Measurements from ENCODE around the gene RAPGEF2.

RAPGEF2 gene

DNA sequence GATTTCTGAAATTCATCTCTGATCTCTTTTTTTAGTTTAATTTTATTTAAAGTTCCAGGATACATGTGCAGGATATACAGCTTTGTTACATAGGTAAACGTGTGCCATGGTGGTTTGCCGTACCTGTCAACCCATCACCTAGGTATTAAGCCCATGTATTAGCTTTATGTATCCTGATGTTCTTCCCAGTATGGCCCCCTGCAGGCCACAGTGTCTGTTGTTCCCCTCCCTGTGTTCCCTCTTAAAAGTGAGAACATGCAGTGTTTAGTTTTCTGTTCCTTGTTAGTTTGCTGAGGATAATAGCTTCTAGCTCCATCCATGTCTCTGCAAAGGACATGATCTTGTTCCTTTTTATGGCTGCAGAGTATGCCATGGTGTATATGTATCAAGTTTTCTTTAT, 153.2 kb downstream of the RAPGEF2 start:
- no peak for TF ChIP-seq MYC (IDR thresholded peaks at IDR 0.05; ENCODE audit: low read depth, low read length)
- TF ChIP-seq, protein P1, sequence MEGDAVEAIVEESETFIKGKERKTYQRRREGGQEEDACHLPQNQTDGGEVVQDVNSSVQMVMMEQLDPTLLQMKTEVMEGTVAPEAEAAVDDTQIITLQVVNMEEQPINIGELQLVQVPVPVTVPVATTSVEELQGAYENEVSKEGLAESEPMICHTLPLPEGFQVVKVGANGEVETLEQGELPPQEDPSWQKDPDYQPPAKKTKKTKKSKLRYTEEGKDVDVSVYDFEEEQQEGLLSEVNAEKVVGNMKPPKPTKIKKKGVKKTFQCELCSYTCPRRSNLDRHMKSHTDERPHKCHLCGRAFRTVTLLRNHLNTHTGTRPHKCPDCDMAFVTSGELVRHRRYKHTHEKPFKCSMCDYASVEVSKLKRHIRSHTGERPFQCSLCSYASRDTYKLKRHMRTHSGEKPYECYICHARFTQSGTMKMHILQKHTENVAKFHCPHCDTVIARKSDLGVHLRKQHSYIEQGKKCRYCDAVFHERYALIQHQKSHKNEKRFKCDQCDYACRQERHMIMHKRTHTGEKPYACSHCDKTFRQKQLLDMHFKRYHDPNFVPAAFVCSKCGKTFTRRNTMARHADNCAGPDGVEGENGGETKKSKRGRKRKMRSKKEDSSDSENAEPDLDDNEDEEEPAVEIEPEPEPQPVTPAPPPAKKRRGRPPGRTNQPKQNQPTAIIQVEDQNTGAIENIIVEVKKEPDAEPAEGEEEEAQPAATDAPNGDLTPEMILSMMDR (IDR thresholded peaks at IDR 0.05; ENCODE audit: low read depth, low read length) = peak; percentile 3
- TF ChIP-seq POLR2A (IDR thresholded peaks at IDR 0.05; ENCODE audit: extremely low read depth, insufficient read length) = no peak
- TF ChIP-seq, protein P2, sequence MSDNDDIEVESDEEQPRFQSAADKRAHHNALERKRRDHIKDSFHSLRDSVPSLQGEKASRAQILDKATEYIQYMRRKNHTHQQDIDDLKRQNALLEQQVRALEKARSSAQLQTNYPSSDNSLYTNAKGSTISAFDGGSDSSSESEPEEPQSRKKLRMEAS (IDR thresholded peaks at IDR 0.05; ENCODE audit: low read depth, low read length) = no peak
- H3K4me3 ChIP-seq (ENCODE audit: low read depth, low read length) = no peak overlapping the region
- DNase-seq (ENCODE audit: low read depth) = no peak

DNA sequence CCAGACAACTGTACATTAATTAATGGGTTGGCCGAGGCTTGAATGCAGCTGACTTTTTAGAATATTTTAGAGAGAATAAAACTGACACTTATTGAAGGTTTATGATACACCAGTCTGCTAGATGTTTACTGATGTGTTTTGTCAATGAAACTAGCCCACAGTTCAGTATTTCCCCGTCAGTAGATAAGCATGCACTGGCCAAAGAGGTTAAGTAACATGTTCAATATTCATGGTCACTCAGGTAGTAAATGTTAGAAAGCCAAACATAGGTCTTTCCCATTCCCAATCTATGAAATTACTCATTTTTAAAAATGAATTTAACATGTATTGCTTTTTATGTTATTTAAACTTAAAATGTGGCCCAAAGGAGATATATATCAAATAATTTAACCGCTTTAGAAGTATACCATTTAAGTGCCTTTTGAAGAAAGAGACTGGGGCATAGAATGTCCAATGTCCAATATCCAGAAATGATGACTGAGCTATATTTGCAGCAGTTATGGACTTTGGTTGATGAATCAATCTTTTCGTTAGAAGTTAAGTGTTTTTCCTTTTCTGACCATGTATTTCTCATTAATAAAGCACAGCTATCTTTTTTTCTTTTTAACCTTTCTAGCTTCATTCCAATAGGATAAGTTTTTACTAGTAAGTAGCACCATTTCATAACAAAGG, 156.1 kb downstream of the RAPGEF2 start:
- DNase-seq (ENCODE audit: low read depth) = no peak
- TF ChIP-seq POLR2A (IDR thresholded peaks at IDR 0.05; ENCODE audit: extremely low read depth, insufficient read length) = no peak
- TF ChIP-seq, protein P1 (IDR thresholded peaks at IDR 0.05; ENCODE audit: low read depth, low read length) = no peak
- TF ChIP-seq, protein P2 (IDR thresholded peaks at IDR 0.05; ENCODE audit: low read depth, low read length) = no peak
- no peak for TF ChIP-seq MYC (IDR thresholded peaks at IDR 0.05; ENCODE audit: low read depth, low read length)

DNA sequence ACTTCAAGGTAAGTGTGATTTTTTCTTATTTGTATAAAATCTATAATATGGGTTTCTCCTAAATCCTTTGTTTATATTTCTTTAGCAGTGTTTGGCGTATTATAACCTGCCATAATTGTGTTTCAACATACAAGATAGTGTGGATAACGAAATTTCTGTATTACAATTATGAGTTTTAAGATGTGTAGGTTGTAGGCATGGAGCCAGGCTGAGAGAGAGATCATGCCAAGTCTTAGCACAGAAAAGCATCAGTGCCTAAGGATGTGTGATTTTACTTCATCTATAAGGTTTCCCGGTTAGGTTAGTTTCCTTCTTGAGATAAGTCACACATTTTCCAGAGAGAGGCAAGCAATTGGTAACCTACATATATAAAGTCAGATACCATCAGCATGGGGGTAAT, 161.2 kb downstream of the RAPGEF2 start:
- H3K4me3 ChIP-seq (ENCODE audit: low read depth, low read length) = no peak overlapping the region
- TF ChIP-seq, protein P2 (IDR thresholded peaks at IDR 0.05; ENCODE audit: low read depth, low read length) = no peak
- TF ChIP-seq, protein P1 (IDR thresholded peaks at IDR 0.05; ENCODE audit: low read depth, low read length) = no peak
- no peak for TF ChIP-seq POLR2A (IDR thresholded peaks at IDR 0.05; ENCODE audit: extremely low read depth, insufficient read length)
- TF ChIP-seq MYC (IDR thresholded peaks at IDR 0.05; ENCODE audit: low read depth, low read length) = no peak
- no peak for DNase-seq (ENCODE audit: low read depth)

More for the DNA sequence above, 156.1 kb downstream of the RAPGEF2 start:
- no peak overlapping the region for H3K4me3 ChIP-seq (ENCODE audit: low read depth, low read length)

DNA sequence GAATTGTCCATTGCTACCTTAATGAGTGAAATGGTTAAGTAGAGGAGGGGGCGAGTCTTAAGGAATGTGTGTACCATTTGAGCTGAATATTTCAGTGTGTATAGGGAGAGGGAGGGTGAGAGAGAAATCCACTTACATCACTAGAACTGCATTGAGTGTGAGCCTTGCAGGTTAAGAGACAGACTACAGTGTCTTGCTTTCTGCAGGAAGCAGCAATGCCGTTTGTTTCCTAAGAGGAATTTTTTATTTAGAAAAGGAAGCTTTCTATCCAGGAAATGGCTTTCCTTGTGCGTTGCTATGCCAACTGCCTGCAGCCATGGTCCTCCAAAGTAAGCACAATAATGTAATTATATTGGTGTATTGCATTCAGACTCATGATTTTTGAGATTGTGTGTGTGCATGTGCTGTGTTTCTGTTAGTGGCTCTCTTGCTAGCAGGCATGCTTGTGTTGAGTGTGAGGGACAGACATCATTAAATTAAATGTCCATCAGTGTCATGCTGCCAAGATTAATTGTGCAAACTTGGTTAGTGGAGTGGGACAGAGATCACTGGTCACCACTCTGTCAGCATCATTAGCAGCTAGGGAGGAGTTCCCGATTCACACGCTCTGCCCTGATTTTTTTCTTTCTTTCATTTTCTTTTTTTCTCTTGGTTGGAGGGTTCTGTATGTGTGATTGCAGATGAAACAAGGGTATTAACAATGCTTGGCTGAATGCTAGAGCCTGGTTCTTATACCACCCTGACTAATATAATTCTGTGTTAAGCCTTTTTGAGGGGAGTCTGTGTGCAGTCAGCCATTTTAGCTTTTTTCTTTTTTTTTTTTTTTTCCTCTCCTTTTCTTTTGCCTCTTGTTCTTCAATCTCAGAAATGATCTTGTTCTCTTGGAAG, 164.3 kb downstream of the RAPGEF2 start:
- TF ChIP-seq MYC (IDR thresholded peaks at IDR 0.05; ENCODE audit: low read depth, low read length) (no peak), POLR2A (IDR thresholded peaks at IDR 0.05; ENCODE audit: extremely low read depth, insufficient read length) (no peak)
- TF ChIP-seq, protein P1 (IDR thresholded peaks at IDR 0.05; ENCODE audit: low read depth, low read length) = no peak
- TF ChIP-seq, protein P2 (IDR thresholded peaks at IDR 0.05; ENCODE audit: low read depth, low read length) = no peak
- H3K4me3 ChIP-seq (ENCODE audit: low read depth, low read length) = no peak overlapping the region
- no peak for DNase-seq (ENCODE audit: low read depth)

DNA sequence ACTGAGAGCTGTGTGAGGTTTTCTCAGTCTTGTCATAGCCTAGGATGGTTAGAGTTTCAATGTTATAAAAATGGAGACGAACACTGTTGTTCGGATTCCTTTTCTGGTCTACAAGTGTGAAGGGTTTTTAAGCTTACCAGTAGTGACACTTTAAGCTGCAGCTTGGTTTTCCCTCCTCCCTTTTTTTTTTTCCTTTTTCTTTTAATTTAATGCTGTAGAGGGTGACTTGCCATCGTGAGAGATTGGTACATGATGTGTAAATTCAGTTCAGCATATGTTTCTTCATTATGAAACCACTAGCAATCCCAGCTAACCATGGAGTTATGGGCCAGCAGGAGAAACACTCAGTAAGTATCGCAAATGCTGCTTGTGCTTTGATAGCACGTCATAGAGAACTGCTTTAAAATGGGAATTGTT, 165.0 kb downstream of the RAPGEF2 start:
- H3K4me3 ChIP-seq (ENCODE audit: low read depth, low read length) = no peak overlapping the region
- TF ChIP-seq, protein P2 (IDR thresholded peaks at IDR 0.05; ENCODE audit: low read depth, low read length) = no peak
- no peak for TF ChIP-seq MYC (IDR thresholded peaks at IDR 0.05; ENCODE audit: low read depth, low read length)
- TF ChIP-seq, protein P1 (IDR thresholded peaks at IDR 0.05; ENCODE audit: low read depth, low read length) = no peak
- no peak for DNase-seq (ENCODE audit: low read depth)

Measured in NB4 (cell line).